Fibroblast of skin of left quadriceps (primary cell): ENCODE results near the gene MYO16.

Experiments used
- DNase-seq, 2 experiments: peaks; one replicate each; pipeline ENCODE4 v3.0.0-alpha.2; 2013; ENCODE audit warnings: low read depth in 2 of 2

MYO16 gene

GRCh38 chr13:108795841-108796240 lies 166.4 kb downstream of the MYO16 start:
- no peak for DNase-seq

- DNase-seq = no peak
Measured at GRCh38 chr13:108797354-108797753, 167.9 kb downstream of the MYO16 start.

- DNase-seq = no peak
Measured at GRCh38 chr13:108807841-108808240, 178.4 kb downstream of the MYO16 start.

- no peak for DNase-seq
Measured at GRCh38 chr13:108812165-108812564, 182.8 kb downstream of the MYO16 start.

GRCh38 chr13:108812661-108813060 lies 183.2 kb downstream of the MYO16 start:
- no peak for DNase-seq

GRCh38 chr13:108813587-108814170 lies 184.3 kb downstream of the MYO16 start:
- DNase-seq = no peak

- no peak for DNase-seq
Measured at GRCh38 chr13:108816375-108816774, 187.0 kb downstream of the MYO16 start.

GRCh38 chr13:108827646-108828045 lies 198.2 kb downstream of the MYO16 start:
- no peak for DNase-seq

- DNase-seq = no peak
Measured at GRCh38 chr13:108828086-108828815, 198.8 kb downstream of the MYO16 start.

GRCh38 chr13:108830916-108831315 lies 201.5 kb downstream of the MYO16 start:
- DNase-seq = no peak

- DNase-seq = no peak
Measured at GRCh38 chr13:108833531-108833930, 204.1 kb downstream of the MYO16 start.

GRCh38 chr13:108834193-108834592 lies 204.8 kb downstream of the MYO16 start:
- DNase-seq = no peak

GRCh38 chr13:108835083-108835482 lies 205.7 kb downstream of the MYO16 start:
- no peak for DNase-seq

GRCh38 chr13:108850691-108851090 lies 221.3 kb downstream of the MYO16 start:
- DNase-seq = no peak

- no peak for DNase-seq
Measured at GRCh38 chr13:108851660-108852059, 222.2 kb downstream of the MYO16 start.

- no peak for DNase-seq
Measured at GRCh38 chr13:108853031-108853430, 223.6 kb downstream of the MYO16 start.

GRCh38 chr13:108855737-108856387 lies 226.5 kb downstream of the MYO16 start:
- DNase-seq = no peak

- DNase-seq = no peak
Measured at GRCh38 chr13:108858676-108859075, 229.3 kb downstream of the MYO16 start.

GRCh38 chr13:108859197-108860012 lies 230.0 kb downstream of the MYO16 start:
- peak; percentile 82 for DNase-seq

GRCh38 chr13:108860418-108860817 lies 231.0 kb downstream of the MYO16 start:
- DNase-seq = no peak

- no peak for DNase-seq
Measured at GRCh38 chr13:108877300-108877699, 247.9 kb downstream of the MYO16 start.

GRCh38 chr13:108878732-108879131 lies 249.3 kb downstream of the MYO16 start:
- no peak for DNase-seq
